ELF-1 (cell line): ENCODE results near the gene BCDIN3D.
"Not testable (repeated sequence)": the region's sequence is repeated elsewhere in the genome, so short reads cannot be mapped to it uniquely, and the experiment has no call there.

Experiments
- DNase-seq: peaks from one replicate; pipeline ENCODE4 v3.0.0-alpha.2; 2016; ENCODE audit warnings: low read depth, low spot score

The BCDIN3D gene

GRCh38 chr12:49842519-49843352 lies at the start of gene BCDIN3D:
Gene BCDIN3D (minus strand): TSS chr12:49843106. CDS start chr12:49843087, 19 bp downstream.
- DNase-seq = peak; percentile 89

GRCh38 chr12:49892084-49892731 lies 49.3 kb upstream of the BCDIN3D start:
- no peak for DNase-seq

- DNase-seq = no peak
Measured at GRCh38 chr12:49891476-49891875, 48.6 kb upstream of the BCDIN3D start.

- no peak for DNase-seq
Measured at GRCh38 chr12:49891012-49891411, 48.1 kb upstream of the BCDIN3D start.

- DNase-seq = no peak
Measured at GRCh38 chr12:49890096-49890461, 47.2 kb upstream of the BCDIN3D start.

- DNase-seq = no peak
Measured at GRCh38 chr12:49889361-49890095, 46.6 kb upstream of the BCDIN3D start.

GRCh38 chr12:49888461-49889151 lies 45.7 kb upstream of the BCDIN3D start:
- DNase-seq = no peak

- DNase-seq = peak; percentile 84
Measured at GRCh38 chr12:49887536-49888401, 44.9 kb upstream of the BCDIN3D start.

- DNase-seq = no peak
Measured at GRCh38 chr12:49887091-49887490, 44.2 kb upstream of the BCDIN3D start.

- DNase-seq = no peak
Measured at GRCh38 chr12:49885663-49886461, 43.0 kb upstream of the BCDIN3D start.

- peak; percentile 41 for DNase-seq
Measured at GRCh38 chr12:49885118-49885517, 42.2 kb upstream of the BCDIN3D start.

- DNase-seq = no peak
Measured at GRCh38 chr12:49882851-49883464, 40.1 kb upstream of the BCDIN3D start.

- peak; percentile 64 for DNase-seq
Measured at GRCh38 chr12:49882248-49882850, 39.4 kb upstream of the BCDIN3D start.

- DNase-seq = no peak
Measured at GRCh38 chr12:49881415-49882247, 38.7 kb upstream of the BCDIN3D start.

GRCh38 chr12:49880756-49881414 lies 38.0 kb upstream of the BCDIN3D start:
- DNase-seq = no peak

GRCh38 chr12:49879065-49879464 lies 36.2 kb upstream of the BCDIN3D start:
- not testable (repeated sequence) for DNase-seq

GRCh38 chr12:49878021-49878420 lies 35.1 kb upstream of the BCDIN3D start:
- DNase-seq = no peak

- DNase-seq = peak; percentile 70
Measured at GRCh38 chr12:49877066-49877465, 34.2 kb upstream of the BCDIN3D start.
